ENCODE measurements around the gene FGD3.

Gene FGD3

DNA sequence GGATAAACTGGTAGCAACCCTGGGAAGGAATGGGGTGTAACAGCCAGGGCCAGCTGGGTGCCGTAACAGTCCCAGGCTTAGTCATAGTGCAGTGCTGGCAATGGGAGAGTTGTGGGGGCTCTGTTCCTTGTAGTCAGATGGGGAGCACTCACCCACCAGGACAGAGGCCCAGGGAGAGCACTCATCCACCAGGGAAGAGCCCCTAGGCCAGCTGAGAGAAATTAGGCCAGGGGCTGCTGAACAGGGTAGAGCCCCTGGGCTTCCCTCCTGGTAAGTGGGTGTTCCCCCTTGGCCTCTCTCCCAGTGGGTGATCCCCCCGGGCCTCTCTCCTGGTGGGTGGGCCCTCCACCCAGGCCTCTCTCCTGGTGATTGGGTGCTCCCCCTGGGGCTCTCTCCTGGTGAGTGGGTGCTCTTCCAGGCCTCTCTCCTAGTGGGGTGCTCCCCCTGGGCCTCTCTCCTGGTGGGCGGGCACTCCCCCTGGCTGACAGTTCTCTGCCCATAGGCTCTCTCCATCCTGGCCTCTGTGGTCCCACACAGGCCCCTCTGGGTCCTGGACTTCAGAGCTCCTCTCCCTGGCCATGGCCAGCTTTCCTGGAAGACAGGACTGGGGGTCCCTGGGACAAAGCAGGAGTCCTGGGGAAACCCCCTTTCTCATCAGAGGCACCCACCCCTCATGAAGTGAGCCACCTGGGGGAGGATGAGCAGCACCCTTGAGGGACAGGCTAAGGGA, 13.4 kb downstream of the FGD3 start:
- no peak for DNase-seq

DNA sequence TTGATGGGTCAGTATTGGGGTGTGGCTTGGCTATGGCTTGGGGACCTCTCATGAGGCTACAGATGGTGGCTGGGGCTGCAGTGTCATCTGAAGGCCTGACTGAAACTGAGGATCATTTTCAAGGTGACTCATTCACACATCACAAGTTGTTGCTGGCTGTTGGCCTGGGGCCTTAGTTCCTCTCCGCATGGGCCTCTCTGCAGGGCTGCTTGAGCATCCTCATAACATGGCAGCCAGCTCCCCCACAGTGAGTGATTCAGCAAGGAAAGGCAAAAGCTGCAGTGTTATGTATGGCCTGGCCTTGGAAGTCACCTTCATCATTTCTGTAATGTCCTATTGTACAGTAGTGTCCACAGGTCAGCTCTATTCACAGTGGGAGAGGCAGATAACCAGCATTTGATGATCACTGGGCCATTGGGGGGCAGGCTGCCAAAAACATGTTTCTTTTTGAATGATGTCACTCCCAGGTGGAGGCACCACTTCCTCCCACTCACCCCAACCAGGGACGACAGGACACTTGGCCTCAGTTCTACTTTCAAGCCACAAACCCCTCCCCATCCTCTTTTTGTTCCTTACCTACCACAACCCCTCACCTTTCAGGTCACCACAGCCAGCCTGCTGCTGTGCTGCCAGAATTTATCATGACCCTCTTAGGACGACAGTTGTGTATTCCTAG, 14.4 kb downstream of the FGD3 start:
- no peak for DNase-seq

GRCh38 chr9:92962303-92962649, 15.0 kb downstream of the FGD3 start:
- no peak for DNase-seq

DNA sequence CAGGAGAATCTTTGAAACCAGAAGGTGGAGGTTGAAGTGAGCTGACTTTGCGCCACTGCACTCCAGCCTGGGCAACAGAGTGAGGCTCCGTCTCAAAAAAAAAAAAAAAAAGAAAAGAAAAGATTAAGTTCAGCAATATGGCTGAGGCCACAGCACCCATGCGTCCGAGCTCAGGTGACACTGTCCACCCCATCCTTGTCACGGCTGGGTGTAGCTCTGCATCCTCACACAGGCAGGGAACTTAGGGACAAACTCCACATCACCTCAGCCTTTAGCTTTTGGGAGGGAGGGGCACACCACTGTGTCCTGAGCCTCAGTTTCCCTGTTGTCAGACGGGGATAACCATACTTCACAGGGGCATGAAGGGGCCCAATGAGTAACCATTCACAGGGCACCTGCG, 15.5 kb downstream of the FGD3 start:
- no peak for DNase-seq

GRCh38 chr9:92963831-92964606, 16.7 kb downstream of the FGD3 start:
- no peak for DNase-seq

DNA sequence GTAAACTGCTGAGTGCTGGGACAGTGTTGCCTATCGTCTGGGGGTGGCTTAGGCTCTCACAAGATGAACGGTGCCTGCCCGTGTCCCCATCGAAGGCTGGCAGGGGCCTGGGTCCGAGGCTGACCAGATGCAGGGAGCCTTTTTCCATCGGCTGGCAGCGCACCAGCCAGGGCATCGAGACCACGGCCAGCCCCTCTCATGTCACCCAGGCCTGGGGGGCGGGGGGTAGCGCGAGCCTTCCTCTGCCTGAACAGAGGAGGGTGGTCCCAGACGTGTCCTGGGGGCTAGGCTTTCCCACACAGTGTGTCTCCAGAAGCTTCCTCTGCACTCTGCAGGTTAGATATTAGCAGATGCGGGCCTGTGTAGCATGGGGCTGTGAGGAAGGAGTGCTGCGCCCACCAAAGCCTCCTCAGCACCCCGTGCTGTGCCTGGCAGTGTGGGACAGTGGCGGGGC, 17.3 kb downstream of the FGD3 start:
- no peak for DNase-seq

DNA sequence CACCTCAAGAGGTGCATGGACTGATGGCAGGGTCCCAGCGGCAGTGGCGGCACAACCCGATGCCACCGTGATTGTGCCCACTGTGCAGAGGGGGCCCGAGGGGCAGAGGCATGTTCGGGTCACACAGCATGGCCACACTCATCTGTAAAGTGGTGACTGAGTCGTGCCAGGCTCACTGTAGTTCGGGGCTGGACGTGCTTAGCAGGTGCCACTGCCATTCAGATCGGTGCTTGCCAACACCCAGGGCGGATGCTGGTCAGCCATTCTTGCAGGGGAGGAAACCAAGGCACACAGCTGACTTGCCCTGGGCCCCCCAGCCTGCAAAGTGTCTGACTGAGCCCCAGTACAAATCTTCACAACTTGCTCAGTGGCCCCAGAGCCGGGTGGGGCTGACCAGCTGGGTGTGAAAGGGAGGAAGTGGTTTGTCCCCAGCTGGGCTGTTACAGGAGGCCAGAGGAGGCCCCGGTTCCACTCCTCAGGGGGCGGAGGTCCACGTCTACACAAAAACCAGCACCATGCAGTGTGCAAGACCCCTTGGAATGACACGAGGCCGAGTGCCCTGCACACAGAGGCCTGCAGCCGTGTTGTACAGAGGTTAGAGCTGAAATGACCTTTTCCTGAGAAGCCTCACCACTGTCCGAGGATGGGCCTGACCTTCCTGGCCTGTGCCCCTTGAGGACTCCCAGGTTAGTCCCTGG, 17.9 kb downstream of the FGD3 start:
- no peak for DNase-seq

GRCh38 chr9:92965759-92966517, 18.6 kb downstream of the FGD3 start:
- DNase-seq = no peak

DNA sequence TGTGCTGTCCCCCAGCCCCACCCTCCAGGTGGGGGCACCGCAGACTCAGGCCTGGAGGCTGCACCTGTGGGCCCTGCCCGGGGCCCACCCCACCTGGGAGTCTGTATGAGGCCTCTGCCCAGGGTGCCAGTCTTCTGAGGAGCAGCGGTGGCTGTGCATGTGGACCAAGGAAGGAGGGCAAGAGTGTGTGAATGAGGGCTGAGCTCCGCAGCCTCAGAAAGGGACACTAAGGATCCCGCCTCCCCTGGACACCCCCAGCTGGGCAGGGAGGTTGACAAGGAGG, 19.1 kb downstream of the FGD3 start:
- DNase-seq = no peak

GRCh38 chr9:92968081-92968480, 20.8 kb downstream of the FGD3 start:
- no peak for DNase-seq

DNA sequence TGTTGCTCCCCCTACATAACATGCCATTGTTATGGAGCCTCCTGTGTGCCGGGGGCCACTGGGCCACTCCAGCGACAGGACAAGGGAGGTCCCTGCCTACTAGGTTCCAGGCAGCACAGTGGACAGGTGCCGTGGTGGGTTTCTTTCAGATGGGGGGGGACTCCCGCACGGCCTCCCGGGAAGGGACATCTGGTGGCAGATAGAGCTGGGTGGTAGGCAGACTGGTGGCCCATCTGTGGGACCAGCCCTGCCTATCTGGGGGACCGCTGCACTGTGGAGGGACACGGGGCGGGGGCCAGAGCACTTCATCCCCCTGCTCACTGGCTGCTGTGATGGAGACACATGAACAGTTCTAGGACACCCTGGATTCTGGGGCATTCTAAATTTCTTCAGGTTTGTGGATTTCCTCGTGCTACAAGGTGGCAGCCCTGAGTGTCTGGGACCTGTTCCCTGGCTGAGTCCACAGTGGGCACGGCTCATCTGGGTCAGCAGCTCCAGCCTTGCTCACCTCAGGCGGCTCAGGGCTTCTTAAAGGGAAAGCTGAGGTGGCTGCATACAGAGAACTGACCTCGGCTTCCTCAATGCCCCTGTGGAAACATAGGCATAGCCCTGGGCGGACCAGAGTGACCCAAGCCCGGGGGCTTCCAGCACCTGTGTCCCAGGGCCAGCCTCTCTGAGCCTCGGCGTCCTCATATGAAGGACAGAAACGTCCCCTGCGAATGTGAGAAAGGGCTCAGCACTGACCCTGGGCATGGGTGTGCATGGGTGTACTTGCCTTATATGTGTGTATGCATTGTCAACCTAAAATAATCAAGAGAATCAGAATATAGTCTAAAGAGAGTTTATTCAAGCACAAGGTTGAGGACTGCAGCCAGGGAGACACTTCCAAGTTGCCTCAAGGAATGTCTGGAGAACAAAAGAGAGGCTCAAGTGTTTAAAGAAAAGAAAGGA, 22.5 kb downstream of the FGD3 start:
- no peak for DNase-seq

DNA sequence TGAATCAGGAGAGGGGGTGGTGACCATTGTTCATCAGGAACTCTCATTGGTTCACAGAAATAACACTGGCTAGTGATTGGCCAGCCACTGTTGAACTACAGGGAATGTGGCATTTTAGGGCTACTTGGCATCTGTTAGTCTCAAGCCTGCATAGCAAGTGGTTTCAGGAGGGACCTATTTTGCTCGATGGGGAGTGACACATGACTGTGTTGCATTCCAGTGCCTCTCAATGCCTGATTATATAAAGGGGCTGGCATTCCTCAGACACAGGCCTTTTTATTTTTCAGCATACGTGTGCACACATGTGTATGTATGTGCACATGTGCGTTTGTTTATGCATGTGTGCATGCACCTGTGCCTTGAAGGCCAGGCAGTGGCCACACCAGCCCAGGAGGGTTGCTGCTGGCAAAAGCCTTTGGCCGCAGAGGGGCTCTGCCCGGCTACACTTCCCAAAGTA, 23.2 kb downstream of the FGD3 start:
- no peak for DNase-seq

GRCh38 chr9:92971121-92971520, 23.8 kb downstream of the FGD3 start:
- no peak for DNase-seq

GRCh38 chr9:92971776-92972175, 24.5 kb downstream of the FGD3 start:
- DNase-seq = no peak

- no peak for DNase-seq
Observed at GRCh38 chr9:92973700-92974099, 26.4 kb downstream of the FGD3 start.

DNA sequence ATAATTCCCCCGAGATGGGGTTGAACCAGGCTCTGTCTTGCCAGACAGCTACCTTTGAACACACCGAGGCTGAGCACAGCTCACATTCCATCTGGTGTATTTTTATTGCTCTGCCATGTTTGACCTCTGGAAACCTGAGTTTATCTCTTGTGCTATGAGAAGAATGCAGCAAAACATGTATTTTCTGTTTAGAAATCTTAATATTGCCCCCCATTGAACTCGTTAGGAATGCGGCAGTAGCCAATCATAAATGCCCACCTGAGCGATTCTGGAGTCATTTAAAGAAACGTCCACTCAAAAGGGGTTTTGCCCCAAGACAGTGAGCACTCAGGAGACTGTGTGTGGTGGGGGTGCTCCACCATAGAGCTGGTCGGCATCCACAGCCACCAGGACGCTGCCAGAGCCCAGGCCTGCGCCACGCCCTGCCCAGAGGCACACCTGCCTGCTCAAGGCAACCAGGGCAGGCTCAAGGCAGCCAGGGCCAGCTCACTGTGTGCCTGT, 26.9 kb downstream of the FGD3 start:
- no peak for DNase-seq

DNA sequence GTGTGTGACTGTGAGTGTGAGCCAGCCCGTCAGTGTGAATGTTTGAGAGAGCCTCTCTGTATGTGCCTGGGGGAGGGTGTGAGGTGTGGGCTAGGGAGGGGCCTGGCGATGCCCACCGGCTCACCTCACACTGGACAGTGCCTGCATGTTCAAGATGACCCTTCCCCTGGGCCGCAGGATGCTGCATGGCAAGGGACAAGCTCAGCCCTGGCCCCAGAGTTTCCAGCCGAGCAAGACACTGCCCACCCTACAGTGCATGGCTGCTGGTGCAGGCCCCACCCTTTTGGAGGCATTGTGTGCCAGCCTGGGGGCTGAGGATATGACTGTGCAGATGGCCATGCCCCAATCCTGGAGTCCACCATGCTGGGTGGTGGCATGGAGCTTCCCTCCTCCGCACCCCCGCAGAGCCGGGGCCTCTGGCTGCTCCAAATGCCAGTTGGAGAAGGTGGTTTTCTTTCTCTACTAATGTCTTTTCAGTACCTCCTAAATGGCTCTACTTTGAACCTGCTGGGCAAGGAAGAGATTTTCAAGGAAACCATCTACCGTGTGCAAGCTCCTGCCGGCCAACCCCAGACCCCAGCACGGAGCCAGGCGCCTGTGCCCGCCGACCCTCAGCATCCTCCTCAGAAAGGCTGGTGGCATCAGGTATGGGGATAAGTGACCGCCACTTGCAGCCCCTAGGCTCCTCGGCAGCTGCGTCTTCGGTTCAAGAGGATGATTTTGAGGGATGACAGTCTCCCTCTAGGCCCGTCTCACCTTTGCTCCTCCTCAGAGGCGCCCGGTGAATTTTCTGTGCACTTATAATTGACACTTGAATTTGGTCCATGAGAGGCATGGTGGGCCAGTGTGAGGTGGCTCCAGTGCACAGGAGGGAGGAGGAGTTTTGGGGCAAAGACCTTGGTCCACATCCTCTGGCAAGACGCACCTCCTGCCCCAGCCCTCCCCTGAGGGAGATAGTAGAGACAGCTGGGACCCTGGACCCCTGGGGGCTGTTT, 27.7 kb downstream of the FGD3 start:
- DNase-seq = no peak

DNA sequence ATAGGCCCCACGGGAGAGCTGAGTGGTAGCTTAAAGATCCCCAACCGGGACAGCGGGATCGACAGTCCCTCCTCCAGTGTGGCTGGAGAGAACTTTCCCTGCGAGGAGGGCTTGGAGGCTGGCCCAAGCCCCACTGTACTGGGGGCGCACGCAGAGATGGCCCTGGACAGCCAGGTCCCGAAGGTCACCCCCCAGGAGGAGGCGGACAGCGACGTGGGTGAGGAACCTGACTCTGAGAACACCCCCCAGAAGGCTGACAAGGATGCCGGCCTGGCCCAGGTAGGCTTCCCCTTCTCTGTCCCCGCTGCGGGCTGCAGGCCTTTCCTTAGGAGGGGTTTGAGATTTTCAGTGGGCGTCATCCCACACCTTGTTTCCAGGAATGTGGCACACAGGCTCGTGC, 29.1 kb downstream of the FGD3 start:
- no peak for DNase-seq

DNA sequence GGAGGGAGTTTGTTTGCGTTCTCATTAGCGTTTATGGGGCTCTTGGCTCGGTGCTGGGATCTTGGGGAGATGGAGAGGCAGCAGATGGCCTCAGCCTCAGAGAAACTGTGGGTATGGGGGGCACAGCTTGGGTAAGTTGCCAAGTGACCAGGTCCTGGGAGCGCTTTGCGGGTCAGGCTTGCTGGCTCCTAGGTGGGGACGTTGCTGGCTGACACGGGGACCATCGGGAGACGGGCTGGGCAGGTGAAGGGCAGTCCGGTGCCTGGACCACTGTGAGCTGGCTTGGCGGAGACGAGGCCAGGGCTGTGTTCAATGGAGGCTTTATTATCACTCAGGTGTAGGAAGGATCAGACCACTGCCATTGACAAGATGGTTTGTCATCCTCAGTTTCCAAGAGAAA, 30.0 kb downstream of the FGD3 start:
- peak; percentile 38 for DNase-seq

DNA sequence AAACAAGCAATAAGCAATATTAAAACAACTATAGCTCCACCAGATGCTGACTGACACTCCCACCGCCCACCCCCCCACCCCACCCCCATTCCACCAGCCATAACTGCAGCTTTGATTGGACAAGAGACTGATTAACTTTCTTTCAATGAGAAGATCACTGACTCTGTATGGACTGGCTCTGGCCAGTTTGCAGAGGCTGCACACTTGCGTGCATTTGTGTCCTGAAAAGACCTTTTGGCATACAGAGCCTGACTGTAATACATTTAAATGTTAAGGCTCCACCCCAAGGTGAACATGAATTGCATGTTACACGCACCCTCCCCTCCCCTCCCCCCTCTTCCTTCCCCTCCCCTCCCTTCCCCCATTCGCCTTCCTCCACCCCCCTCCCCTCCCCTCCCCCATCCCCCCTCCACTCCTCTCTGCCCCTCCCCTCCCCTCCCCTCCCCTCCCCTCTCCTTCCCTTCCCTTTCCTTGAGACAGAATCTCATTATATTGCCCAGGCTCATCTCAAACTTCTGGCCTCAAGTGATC, 31.1 kb downstream of the FGD3 start:
- DNase-seq = no peak
